ENCODE results near the gene CFAP74.

The CFAP74 gene

DNA sequence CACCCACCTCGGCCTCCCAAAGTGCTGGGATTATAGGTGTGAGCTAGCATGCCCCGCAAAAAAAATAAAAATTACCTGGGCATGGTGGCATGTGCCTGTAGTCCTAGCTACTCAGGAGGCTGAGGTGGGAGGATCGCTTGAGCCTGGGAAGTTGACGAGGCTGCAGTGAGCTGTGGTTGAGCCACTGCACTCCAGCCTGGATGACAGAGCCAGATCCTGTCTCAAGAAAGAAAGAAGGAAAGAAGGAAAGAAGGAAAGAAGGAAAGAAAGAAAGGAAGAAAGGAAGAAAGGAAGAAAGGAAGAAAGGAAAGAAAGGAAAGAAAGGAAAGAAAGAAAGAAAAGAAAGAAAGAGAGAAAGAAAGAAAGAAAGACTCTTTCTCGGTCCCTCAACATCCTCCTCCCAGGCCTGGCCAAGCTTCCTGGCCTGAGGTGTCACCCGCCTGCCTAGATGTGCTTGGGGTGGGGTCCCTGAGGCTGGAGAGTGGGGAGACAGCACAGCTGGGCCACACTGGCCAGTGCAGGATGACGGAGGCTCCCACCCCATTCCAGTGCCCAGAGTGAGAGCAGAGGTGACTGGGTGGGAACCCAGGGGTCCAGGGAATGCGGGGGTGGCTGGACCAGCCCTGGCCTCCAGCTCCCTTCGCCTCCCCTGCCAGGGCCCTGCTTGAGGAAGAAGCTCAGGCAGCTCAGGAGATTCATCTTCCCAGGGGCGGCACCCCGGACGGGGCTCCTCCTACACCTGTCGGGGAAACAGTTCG is 102.5 kb downstream of the CFAP74 start:
- H3K9ac ChIP-seq (ENCODE audit: low read depth, low read length) = no peak overlapping the region
- H3K9me3 ChIP-seq (ENCODE audit: insufficient read depth, low read depth, low read length) = 0 out of 2 replicates have a peak, but pooled peaks cover 4% of the 10 kb centered on the region
- H3K27me3 ChIP-seq (ENCODE audit: insufficient read depth, low read length) = no peaks in the 10 kb centered on the region
- no peaks in the 10 kb centered on the region for H3K36me3 ChIP-seq (ENCODE audit: insufficient read depth, low read length)
- 91% methylated on average over 13 of the region's 14 CpGs for WGBS
- no peak overlapping the region for H3K27ac ChIP-seq (ENCODE audit: low read depth, low read length)
- H3K4me1 ChIP-seq (ENCODE audit: insufficient read depth, low read length) = no peaks in the 10 kb centered on the region
- no peak overlapping the region for H3K4me3 ChIP-seq (ENCODE audit: low read length)

- Histone ChIP-seq H3K4me1 (ENCODE audit: insufficient read depth, low read length) (peaks cover 4% of the 10 kb centered on the region), H3K27me3 (ENCODE audit: insufficient read depth, low read length) (no peaks in the 10 kb centered on the region), H3K4me3 (ENCODE audit: low read length) (no peak overlapping the region), H3K9me3 (ENCODE audit: insufficient read depth, low read depth, low read length) (0 out of 2 replicates have a peak, but pooled peaks cover 4% of the 10 kb centered on the region), H3K36me3 (ENCODE audit: insufficient read depth, low read length) (no peaks in the 10 kb centered on the region), H3K27ac (ENCODE audit: low read depth, low read length) (no peak overlapping the region), H3K9ac (ENCODE audit: low read depth, low read length) (no peak overlapping the region)
- 94% methylated on average over 9 of the region's 9 CpGs for WGBS
Observed at GRCh38 chr1:1899967-1900327, 103.6 kb downstream of the CFAP74 start.

- Histone ChIP-seq H3K4me1 (ENCODE audit: insufficient read depth, low read length) (peaks cover 9% of the 10 kb centered on the region), H3K9ac (ENCODE audit: low read depth, low read length) (no peak overlapping the region), H3K9me3 (ENCODE audit: insufficient read depth, low read depth, low read length) (0 out of 2 replicates have a peak, but pooled peaks cover 4% of the 10 kb centered on the region), H3K36me3 (ENCODE audit: insufficient read depth, low read length) (no peaks in the 10 kb centered on the region), H3K27me3 (ENCODE audit: insufficient read depth, low read length) (no peaks in the 10 kb centered on the region), H3K27ac (ENCODE audit: low read depth, low read length) (no peak overlapping the region), H3K4me3 (ENCODE audit: low read length) (no peak overlapping the region)
- WGBS = 83% methylated on average over 16 of the region's 16 CpGs
Observed at GRCh38 chr1:1899266-1899966, 104.2 kb downstream of the CFAP74 start.

DNA sequence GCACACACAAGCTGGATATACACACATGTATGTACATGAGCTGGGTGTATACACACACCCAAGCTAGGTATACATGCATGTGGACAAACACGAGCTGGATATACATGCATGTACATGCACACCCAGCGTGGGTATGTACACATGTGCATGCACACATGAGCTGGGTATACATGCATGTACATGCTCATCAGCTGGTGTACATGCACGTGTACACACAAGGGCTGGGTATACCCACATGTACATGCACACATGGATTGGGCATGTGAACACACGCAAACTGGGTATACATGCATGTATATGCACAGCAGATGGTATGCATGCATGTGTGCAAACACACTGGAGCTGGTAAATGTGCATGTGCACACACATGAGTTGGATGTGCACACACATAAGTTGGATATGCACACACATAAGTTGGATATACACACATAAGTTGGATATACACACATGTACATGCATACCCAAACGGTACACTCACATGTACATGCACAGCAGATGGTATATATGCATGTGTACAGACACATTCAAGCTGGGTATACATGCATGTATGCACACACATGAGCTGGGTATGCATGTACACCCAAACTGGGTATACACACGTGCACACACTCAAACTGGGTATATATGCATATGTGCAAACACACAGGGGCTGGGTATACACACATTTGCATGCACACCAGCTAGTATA is 105.2 kb downstream of the CFAP74 start:
- H3K36me3 ChIP-seq (ENCODE audit: insufficient read depth, low read length) = no peaks in the 10 kb centered on the region
- H3K4me3 ChIP-seq (ENCODE audit: low read length) = no peak overlapping the region
- peaks cover 11% of the 10 kb centered on the region for H3K4me1 ChIP-seq (ENCODE audit: insufficient read depth, low read length)
- 0 out of 2 replicates have a peak, but pooled peaks cover 4% of the 10 kb centered on the region for H3K9me3 ChIP-seq (ENCODE audit: insufficient read depth, low read depth, low read length)
- no peak overlapping the region for H3K27ac ChIP-seq (ENCODE audit: low read depth, low read length)
- WGBS = 95% methylated on average over 6 of the region's 6 CpGs
- no peaks in the 10 kb centered on the region for H3K27me3 ChIP-seq (ENCODE audit: insufficient read depth, low read length)
- H3K9ac ChIP-seq (ENCODE audit: low read depth, low read length) = no peak overlapping the region

DNA sequence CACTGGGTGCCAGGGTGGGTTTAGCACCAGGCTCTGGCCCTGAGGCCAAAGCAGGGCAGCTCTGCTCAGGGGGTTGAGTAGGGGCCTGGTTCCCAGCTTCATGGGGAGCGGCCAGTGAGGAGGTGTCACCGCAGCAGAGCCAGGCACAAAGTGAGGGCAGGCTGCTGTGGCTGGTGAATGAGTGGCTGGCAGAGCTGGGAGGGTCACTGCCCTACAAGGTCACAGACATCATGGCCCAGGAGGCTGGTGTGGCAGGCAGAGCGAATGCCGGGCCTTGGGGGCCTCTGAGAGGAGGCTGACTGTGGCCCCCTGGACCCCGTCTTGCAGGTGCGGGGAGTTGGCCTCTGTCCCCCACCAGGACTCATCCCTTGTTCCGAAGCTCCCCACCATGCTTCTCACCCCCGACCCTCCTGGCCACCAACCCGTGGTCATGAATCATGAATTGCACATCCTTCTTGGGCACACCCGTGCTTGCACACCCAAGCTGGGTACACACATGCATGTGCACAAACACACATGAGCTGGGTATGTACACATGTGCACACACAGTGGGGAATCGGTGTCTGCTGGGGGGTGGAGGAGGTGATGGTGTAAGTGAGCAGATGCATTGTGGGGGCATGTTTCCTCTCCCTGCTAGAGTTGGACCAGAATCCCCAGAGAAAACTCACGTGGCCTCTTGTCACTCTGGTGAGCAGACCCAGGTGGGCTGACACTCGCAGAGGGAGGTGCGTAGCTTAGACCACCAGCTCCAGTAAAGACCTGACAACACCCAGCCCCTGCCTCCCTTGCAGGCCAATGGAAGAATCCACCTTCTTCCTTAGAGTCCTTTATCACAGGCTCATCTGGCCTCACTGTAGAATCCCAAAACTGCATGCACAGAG is 107.9 kb downstream of the CFAP74 start:
- Histone ChIP-seq H3K4me1 (ENCODE audit: insufficient read depth, low read length) (peaks cover 15% of the 10 kb centered on the region), H3K27ac (ENCODE audit: low read depth, low read length) (no peak overlapping the region), H3K9me3 (ENCODE audit: insufficient read depth, low read depth, low read length) (no peaks in the 10 kb centered on the region), H3K36me3 (ENCODE audit: insufficient read depth, low read length) (no peaks in the 10 kb centered on the region), H3K9ac (ENCODE audit: low read depth, low read length) (no peak overlapping the region), H3K27me3 (ENCODE audit: insufficient read depth, low read length) (no peaks in the 10 kb centered on the region), H3K4me3 (ENCODE audit: low read length) (no peak overlapping the region)
- 95% methylated on average over 14 of the region's 14 CpGs for WGBS

DNA sequence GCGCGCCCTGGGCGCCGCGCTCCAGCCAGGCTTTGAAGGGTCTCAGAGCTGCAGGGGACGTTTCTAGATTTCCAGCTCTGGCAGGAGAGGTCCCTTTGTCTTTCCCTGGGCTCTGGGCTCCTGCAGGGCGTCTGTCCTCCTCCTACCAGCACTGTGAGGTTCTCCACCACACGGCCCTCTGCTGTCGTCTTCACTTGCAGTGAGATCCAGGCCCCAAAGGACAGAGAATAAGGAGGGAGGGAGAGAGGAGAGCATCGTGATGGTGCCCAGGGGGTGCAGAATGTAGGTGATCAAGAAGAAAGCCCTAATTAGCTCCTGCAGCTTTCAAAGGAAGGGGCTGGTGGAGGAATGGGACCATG is 108.5 kb downstream of the CFAP74 start:
- H3K36me3 ChIP-seq (ENCODE audit: insufficient read depth, low read length) = no peaks in the 10 kb centered on the region
- H3K9ac ChIP-seq (ENCODE audit: low read depth, low read length) = no peak overlapping the region
- H3K9me3 ChIP-seq (ENCODE audit: insufficient read depth, low read depth, low read length) = no peaks in the 10 kb centered on the region
- H3K27ac ChIP-seq (ENCODE audit: low read depth, low read length) = no peak overlapping the region
- no peak overlapping the region for H3K4me3 ChIP-seq (ENCODE audit: low read length)
- H3K4me1 ChIP-seq (ENCODE audit: insufficient read depth, low read length) = peaks cover 15% of the 10 kb centered on the region
- 54% methylated on average over 10 of the region's 10 CpGs for WGBS
- no peaks in the 10 kb centered on the region for H3K27me3 ChIP-seq (ENCODE audit: insufficient read depth, low read length)

DNA sequence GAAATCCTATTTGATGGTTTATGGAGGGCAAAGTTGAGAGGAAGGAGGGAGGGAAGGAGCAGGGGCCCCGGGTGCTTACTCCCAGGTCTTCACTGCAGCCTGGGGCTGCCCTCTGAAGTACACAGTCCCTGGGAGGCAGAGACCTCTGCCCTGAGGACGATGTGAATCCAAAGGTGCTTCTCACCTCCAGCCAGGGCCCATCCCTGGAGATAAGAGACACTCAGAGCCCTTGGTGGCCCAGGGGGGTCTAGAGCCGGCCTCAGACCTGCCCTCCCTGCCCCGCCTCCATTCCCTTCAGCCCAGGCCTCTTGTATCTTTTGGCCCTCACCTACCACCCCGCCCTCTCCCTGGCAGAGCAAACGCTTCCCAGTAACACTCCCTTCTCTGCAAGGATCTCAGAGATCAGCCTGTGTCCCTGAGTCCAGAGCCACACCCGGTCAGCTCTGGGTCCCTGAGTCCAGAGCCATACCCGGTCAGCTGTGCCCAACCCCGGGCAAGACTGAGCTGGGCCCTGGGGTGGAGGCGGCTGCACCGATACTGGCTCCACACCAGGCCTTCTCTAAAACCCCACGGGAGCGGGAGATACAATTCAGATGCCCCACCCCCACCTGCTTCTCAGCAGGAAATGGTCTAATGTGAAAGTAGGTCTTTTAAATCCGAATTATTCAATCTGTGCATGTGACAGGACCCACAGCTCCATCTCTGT is 109.1 kb downstream of the CFAP74 start:
- Histone ChIP-seq H3K27me3 (ENCODE audit: insufficient read depth, low read length) (no peaks in the 10 kb centered on the region), H3K4me3 (ENCODE audit: low read length) (no peak overlapping the region), H3K9me3 (ENCODE audit: insufficient read depth, low read depth, low read length) (no peaks in the 10 kb centered on the region), H3K4me1 (ENCODE audit: insufficient read depth, low read length) (peaks cover 15% of the 10 kb centered on the region), H3K27ac (ENCODE audit: low read depth, low read length) (no peak overlapping the region), H3K9ac (ENCODE audit: low read depth, low read length) (no peak overlapping the region), H3K36me3 (ENCODE audit: insufficient read depth, low read length) (no peaks in the 10 kb centered on the region)
- WGBS = 47% methylated on average over 12 of the region's 14 CpGs

DNA sequence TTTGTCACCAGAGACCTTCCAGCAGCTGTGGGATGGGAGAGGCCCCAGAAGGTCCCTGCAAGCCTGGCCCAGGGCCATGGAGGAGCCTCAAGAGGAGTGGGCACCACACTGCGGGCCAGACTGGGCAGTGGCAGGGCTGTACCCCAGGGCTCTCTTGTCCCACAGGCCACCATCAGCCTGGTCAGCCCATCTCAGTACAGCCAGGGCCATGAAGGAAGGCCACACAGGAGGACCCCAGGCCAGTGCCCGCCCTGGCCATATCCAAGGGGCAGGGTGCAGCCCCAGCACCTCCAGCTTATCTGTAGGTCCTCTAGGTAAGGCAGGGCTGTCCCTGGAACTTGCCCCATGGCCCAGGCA is 109.6 kb downstream of the CFAP74 start:
- Histone ChIP-seq H3K36me3 (ENCODE audit: insufficient read depth, low read length) (no peaks in the 10 kb centered on the region), H3K4me3 (ENCODE audit: low read length) (no peak overlapping the region), H3K4me1 (ENCODE audit: insufficient read depth, low read length) (peaks cover 18% of the 10 kb centered on the region), H3K9me3 (ENCODE audit: insufficient read depth, low read depth, low read length) (no peaks in the 10 kb centered on the region), H3K27me3 (ENCODE audit: insufficient read depth, low read length) (no peaks in the 10 kb centered on the region), H3K9ac (ENCODE audit: low read depth, low read length) (no peak overlapping the region), H3K27ac (ENCODE audit: low read depth, low read length) (no peak overlapping the region)
- 98% methylated on average over 2 of the region's 2 CpGs for WGBS

- no peaks in the 10 kb centered on the region for H3K9me3 ChIP-seq (ENCODE audit: insufficient read depth, low read depth, low read length)
- H3K4me1 ChIP-seq (ENCODE audit: insufficient read depth, low read length) = peaks cover 22% of the 10 kb centered on the region
- H3K27me3 ChIP-seq (ENCODE audit: insufficient read depth, low read length) = no peaks in the 10 kb centered on the region
- 93% methylated on average over 19 of the region's 19 CpGs for WGBS
- H3K4me3 ChIP-seq (ENCODE audit: low read length) = no peak overlapping the region
- H3K9ac ChIP-seq (ENCODE audit: low read depth, low read length) = no peak overlapping the region
- no peaks in the 10 kb centered on the region for H3K36me3 ChIP-seq (ENCODE audit: insufficient read depth, low read length)
- H3K27ac ChIP-seq (ENCODE audit: low read depth, low read length) = no peak overlapping the region
Observed at GRCh38 chr1:1893291-1893985, 110.1 kb downstream of the CFAP74 start.

- Histone ChIP-seq H3K4me1 (ENCODE audit: insufficient read depth, low read length) (peaks cover 27% of the 10 kb centered on the region), H3K4me3 (ENCODE audit: low read length) (no peak overlapping the region), H3K9me3 (ENCODE audit: insufficient read depth, low read depth, low read length) (no peaks in the 10 kb centered on the region), H3K27me3 (ENCODE audit: insufficient read depth, low read length) (no peaks in the 10 kb centered on the region), H3K9ac (ENCODE audit: low read depth, low read length) (no peak overlapping the region), H3K36me3 (ENCODE audit: insufficient read depth, low read length) (no peaks in the 10 kb centered on the region), H3K27ac (ENCODE audit: low read depth, low read length) (no peak overlapping the region)
- WGBS = 94% methylated on average over 6 of the region's 7 CpGs
Observed at GRCh38 chr1:1892763-1893120, 110.8 kb downstream of the CFAP74 start.
